SU-DHL-6 (cell line): ENCODE data around the gene E2F6.

ENCODE experiments used
- CTCF ChIP-seq: fragments of 200-600 bp; sonication (generic); IDR thresholded peaks from one replicate; pipeline ENCODE4 v1.5.1; 2017; ENCODE audit warnings: antibody characterized with exemption, mild to moderate bottlenecking, low read length, moderate library complexity; ENCODE audit not compliant: insufficient read depth, poor library complexity, severe bottlenecking
- EZH2phosphoT487 ChIP-seq: fragments of 200-600 bp; sonication (generic), shearing (Covaris generic); conservative IDR thresholded peaks from 2 replicates; pipeline ENCODE4 v1.6.1; 2018; ENCODE audit warnings: mild to moderate bottlenecking, antibody characterized with exemption, low read length, moderate library complexity, mixed read lengths

GRCh38 chr2:11483806-11484617, 18.1 kb upstream of the E2F6 start:
- TF ChIP-seq CTCF, result no peak
- TF ChIP-seq EZH2phosphoT487, result no peak
